HL-60/S4 treated with phorbol 12-myristate 13-acetate at 8.2 ng/mL for 4 days and 3 days (cell line): ENCODE measurements around the gene PPP3R1.

Experiments used
- in situ Hi-C: fragments of 300-500 bp; cut with MboI; formaldehyde crosslinking; loops from 2 replicates; pipeline ENCODE4 v1.15.0; 2022; ENCODE audit warnings: low sequenced_read_pairs

Gene PPP3R1

GRCh38 chr2:68235090-68235489 lies 17.2 kb downstream of the PPP3R1 start:
- in situ Hi-C loops: no loop called here

GRCh38 chr2:68234405-68234804 lies 17.9 kb downstream of the PPP3R1 start:
- in situ Hi-C loops: no loop called here

- in situ Hi-C loops: no loop called here
Observed at GRCh38 chr2:68231061-68231372, 21.3 kb downstream of the PPP3R1 start.

- in situ Hi-C loops: no loop called here
Observed at GRCh38 chr2:68230241-68231060, 21.9 kb downstream of the PPP3R1 start.

GRCh38 chr2:68226794-68227193 lies 25.5 kb downstream of the PPP3R1 start:
- in situ Hi-C loops: no loop called here

- in situ Hi-C loops: no loop called here
Observed at GRCh38 chr2:68225119-68225632, 27.2 kb downstream of the PPP3R1 start.

- in situ Hi-C loops: no loop called here
Observed at GRCh38 chr2:68223419-68223818, 28.9 kb downstream of the PPP3R1 start.

GRCh38 chr2:68222287-68222686 lies 30.0 kb downstream of the PPP3R1 start:
- in situ Hi-C loops: no loop called here

GRCh38 chr2:68218343-68218901 lies 33.9 kb downstream of the PPP3R1 start:
- in situ Hi-C loops: no loop called here

GRCh38 chr2:68217729-68218128 lies 34.6 kb downstream of the PPP3R1 start:
- in situ Hi-C loops: no loop called here

GRCh38 chr2:68216454-68217310 lies 35.6 kb downstream of the PPP3R1 start:
- in situ Hi-C loops: no loop called here

- in situ Hi-C loops: no loop called here
Observed at GRCh38 chr2:68214381-68214780, 38.0 kb downstream of the PPP3R1 start.

GRCh38 chr2:68206793-68207192 lies 45.5 kb downstream of the PPP3R1 start:
- in situ Hi-C loops: no loop called here

- in situ Hi-C loops: no loop called here
Observed at GRCh38 chr2:68203587-68203986, 48.7 kb downstream of the PPP3R1 start.

- in situ Hi-C loops: no loop called here
Observed at GRCh38 chr2:68200157-68200787, 52.1 kb downstream of the PPP3R1 start.

GRCh38 chr2:68196120-68196716 lies 56.1 kb downstream of the PPP3R1 start:
- in situ Hi-C loops: loop anchor here (25.0 kb wide), 1 partner anchor 241 kb away; no protein-coding TSS in a partner anchor

- in situ Hi-C loops: loop anchor here (25.0 kb wide), 1 partner anchor 242 kb away; no protein-coding TSS in a partner anchor
Observed at GRCh38 chr2:68195096-68195495, 57.2 kb downstream of the PPP3R1 start.

- in situ Hi-C loops: loop anchor here (25.0 kb wide), 1 partner anchor 243 kb away; no protein-coding TSS in a partner anchor
Observed at GRCh38 chr2:68193787-68194372, 58.5 kb downstream of the PPP3R1 start.

GRCh38 chr2:68193144-68193543 lies 59.2 kb downstream of the PPP3R1 start:
- in situ Hi-C loops: loop anchor here (25.0 kb wide), 1 partner anchor 244 kb away; no protein-coding TSS in a partner anchor
